ENCODE measurements around the gene PGAP3. TPM values are rescaled to one million over a fixed set of nuclear protein-coding genes. Genes with fewer than 3 reads are reported as not detected.

The PGAP3 gene
- total RNA-seq, 1 experiment from 2014 or later = 21.8 TPM

GRCh38 chr17:39634384-39634871, 53.4 kb downstream of the PGAP3 start:
- CTCF ChIA-PET = interaction anchor here (1.1 to 1.6 kb wide), 2 partner anchors 13 to 32 kb away, joined by 3 to 4 read pairs; no protein-coding TSS in a partner anchor
- ATAC-seq = no peak
- Histone ChIP-seq H3K27ac (ENCODE audit: low read length) (peak overlapping the region; percentile 75), H3K4me3 (ENCODE audit: low read depth in 2 of 2, low read length in 2 of 2) (no peak overlapping the region), H3K27me3 (ENCODE audit: control insufficient read depth, insufficient read depth, low read length) (no peaks in the 10 kb centered on the region), H3K36me3 (ENCODE audit: control insufficient read depth, insufficient read depth, low read length) (peaks cover 3% of the 10 kb centered on the region; the same call in 1 of the 2 replicates), H3K9me3 (ENCODE audit: control insufficient read depth, insufficient read depth, low read depth, low read length) (no peaks in the 10 kb centered on the region), H3K4me1 (ENCODE audit: control insufficient read depth, insufficient read depth, low read length) (peaks cover 55% of the 10 kb centered on the region)
- POLR2A ChIA-PET = no interaction called here
- TF ChIP-seq CTCF (IDR thresholded peaks at IDR 0.05) = peak; percentile 80
- no peak for TF ChIP-seq TCF7L2 (IDR thresholded peaks at IDR 0.05; ENCODE audit: low read depth, low read length)
- no TSS peak for BruUV-seq (replicated peaks)
- no peak for DNase-seq (ENCODE audit: low read depth, low spot score)
- intact Hi-C loops (cut with micrococcal nuclease; ENCODE audit: unreplicated experiment) (no loop called here), in situ Hi-C loops (cut with HindIII; ENCODE audit: low pct_unique_long_range_greater_than_20kb, low sequenced_read_pairs) (no loop called here)

GRCh38 chr17:39633570-39634183, 54.2 kb downstream of the PGAP3 start:
- ChIA-PET POLR2A (interaction anchor here (0.6 kb wide), 1 partner anchor 34 kb away, joined by 3 read pairs; no protein-coding TSS in a partner anchor), CTCF (interaction anchor here (0.5 to 1.8 kb wide), 4 partner anchors 12 to 32 kb away, joined by 4 to 12 read pairs (median 8); no protein-coding TSS in a partner anchor)
- intact Hi-C loops (cut with micrococcal nuclease; ENCODE audit: unreplicated experiment) = no loop called here
- ATAC-seq (no peak), DNase-seq (ENCODE audit: low read depth, low spot score) (no peak)
- Histone ChIP-seq H3K36me3 (ENCODE audit: control insufficient read depth, insufficient read depth, low read length) (peaks cover 3% of the 10 kb centered on the region; the same call in 1 of the 2 replicates), H3K9me3 (ENCODE audit: control insufficient read depth, insufficient read depth, low read depth, low read length) (no peaks in the 10 kb centered on the region), H3K27me3 (ENCODE audit: control insufficient read depth, insufficient read depth, low read length) (no peaks in the 10 kb centered on the region), H3K4me1 (ENCODE audit: control insufficient read depth, insufficient read depth, low read length) (peaks cover 49% of the 10 kb centered on the region), H3K4me3 (ENCODE audit: low read depth in 2 of 2, low read length in 2 of 2) (no peak overlapping the region), H3K27ac (ENCODE audit: low read length) (peak overlapping the region; percentile 75)
- TF ChIP-seq TCF7L2 (IDR thresholded peaks at IDR 0.05; ENCODE audit: low read depth, low read length) (no peak), CTCF (IDR thresholded peaks at IDR 0.05) (no peak), REST (IDR thresholded peaks at IDR 0.05; ENCODE audit: insufficient read depth in 1 of 2, low read depth in 2 of 2, low read length in 1 of 2) (no peak), SIN3A (IDR thresholded peaks at IDR 0.05; ENCODE audit: borderline replicate concordance, insufficient read depth, low read depth, low read length) (no peak), POLR2AphosphoS5 (IDR thresholded peaks at IDR 0.05; ENCODE audit: low read depth, low read length) (no peak)
- no TSS peak for BruUV-seq (replicated peaks)
- in situ Hi-C loops (cut with HindIII; ENCODE audit: low pct_unique_long_range_greater_than_20kb, low sequenced_read_pairs) = no loop called here
